Smooth muscle cell (in vitro differentiated cells): Measurements from ENCODE around the gene CERK. TPM values are rescaled to one million over a fixed set of nuclear protein-coding genes. Genes with fewer than 3 reads are reported as not detected.

Source experiments
- DNase-seq: peaks from one replicate; lab custom pipeline; 2025; ENCODE audit not compliant: unreplicated experiment; lab: John Stamatoyannopoulos, UW
- H2AFZ ChIP-seq: fragments of 200-600 bp; sonication (generic); 2 replicates; pipeline ENCODE4 v1.6.0; 2016; ENCODE audit warnings: antibody characterized with exemption, low read depth, mild to moderate bottlenecking
- H3F3A ChIP-seq: fragments of 200-600 bp; sonication (generic); 2 replicates; pipeline ENCODE4 v1.6.0; 2017; ENCODE audit warnings: antibody characterized with exemption, low read depth
- H3K27ac ChIP-seq: fragments of 200-600 bp; sonication (generic); 2 replicates; pipeline ENCODE4 v1.5.1; 2016; ENCODE audit warnings: low read depth, mild to moderate bottlenecking
- H3K27me3 ChIP-seq: fragments of 200-600 bp; sonication (generic); 2 replicates; pipeline ENCODE4 v1.6.1; 2016; ENCODE audit warnings: low read depth, mild to moderate bottlenecking
- H3K36me3 ChIP-seq: fragments of 200-600 bp; sonication (generic); 2 replicates; pipeline ENCODE4 v1.5.1; 2016; ENCODE audit warnings: low read depth
- H3K4me1 ChIP-seq: fragments of 200-600 bp; sonication (generic); 2 replicates; pipeline ENCODE4 v1.5.1; 2016; ENCODE audit warnings: low read depth
- H3K4me2 ChIP-seq: fragments of 200-600 bp; sonication (generic); 2 replicates; pipeline ENCODE4 v1.6.0; 2016; ENCODE audit warnings: mild to moderate bottlenecking
- H3K4me3 ChIP-seq: fragments of 200-600 bp; sonication (generic); 2 replicates; pipeline ENCODE4 v1.5.1; 2016; ENCODE audit warnings: mild to moderate bottlenecking
- H3K79me2 ChIP-seq: fragments of 200-600 bp; sonication (generic); 2 replicates; pipeline ENCODE4 v1.6.0; 2016; ENCODE audit warnings: low read depth, mild to moderate bottlenecking
- H3K9ac ChIP-seq: fragments of 200-600 bp; sonication (generic); 2 replicates; pipeline ENCODE4 v1.6.0; 2016; ENCODE audit warnings: low read depth
- H3K9me3 ChIP-seq: fragments of 200-600 bp; sonication (generic); replicated peaks from 2 replicates; pipeline ENCODE4 v1.5.1; 2016; ENCODE audit warnings: low read depth
- H4K20me1 ChIP-seq: fragments of 200-600 bp; sonication (generic); 2 replicates; pipeline ENCODE4 v1.6.0; 2016; ENCODE audit warnings: low read depth
- WGBS: methylation state at CpG from one replicate; pipeline ENCODE4 v1.1.7; 2016; ENCODE audit warnings: low lambda C conversion rate; 5-methylcytosine and 5-hydroxymethylcytosine counted together
- polyA plus RNA-seq: library from polyadenylated mRNA; unstranded; fragments of >200 nt; fragmentation: Nextera tagmentation; extraction: Ambion mirVana; gene quantifications from 2 replicates; pipeline ENCODE4 v1.2.1, GENCODE V29; 2016
- total RNA-seq: library from RNA; depleted of rRNA; stranded (reverse); fragments of >200 nt; gene quantifications from 2 replicates; pipeline ENCODE4 v1.2.3, GENCODE V29; 2014
- TF ChIP-seq, protein P1 (sequence below): fragments of 200-600 bp; sonication (generic); IDR thresholded peaks from 2 replicates; pipeline ENCODE4 v1.5.1; 2017; ENCODE audit warnings: borderline replicate concordance, mild to moderate bottlenecking, antibody characterized with exemption; ENCODE audit not compliant: insufficient read depth, poor library complexity, severe bottlenecking

The CERK gene
- total and polyA plus RNA-seq, 2 experiments from 2014 or later, result 25.4 to 25.6 TPM

DNA sequence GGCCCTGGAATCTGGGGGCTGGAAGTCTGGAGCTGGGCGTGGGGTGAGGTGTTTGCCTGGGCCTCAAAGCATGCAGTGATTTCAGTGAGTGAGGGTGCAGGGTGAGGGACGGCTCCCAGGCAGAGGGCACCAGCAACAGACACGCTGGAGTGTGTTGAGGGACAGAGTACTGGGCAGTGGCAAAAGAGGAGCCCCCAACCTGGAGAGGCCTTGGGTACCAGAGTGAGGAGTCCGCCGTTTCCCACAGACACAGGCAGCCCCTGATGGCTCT, 12.4 kb upstream of the CERK start:
- H3K27ac ChIP-seq, result peak overlapping the region; percentile 80
- peaks cover 6% of the 10 kb centered on the region for H3K4me1 ChIP-seq
- TF ChIP-seq, protein P1, sequence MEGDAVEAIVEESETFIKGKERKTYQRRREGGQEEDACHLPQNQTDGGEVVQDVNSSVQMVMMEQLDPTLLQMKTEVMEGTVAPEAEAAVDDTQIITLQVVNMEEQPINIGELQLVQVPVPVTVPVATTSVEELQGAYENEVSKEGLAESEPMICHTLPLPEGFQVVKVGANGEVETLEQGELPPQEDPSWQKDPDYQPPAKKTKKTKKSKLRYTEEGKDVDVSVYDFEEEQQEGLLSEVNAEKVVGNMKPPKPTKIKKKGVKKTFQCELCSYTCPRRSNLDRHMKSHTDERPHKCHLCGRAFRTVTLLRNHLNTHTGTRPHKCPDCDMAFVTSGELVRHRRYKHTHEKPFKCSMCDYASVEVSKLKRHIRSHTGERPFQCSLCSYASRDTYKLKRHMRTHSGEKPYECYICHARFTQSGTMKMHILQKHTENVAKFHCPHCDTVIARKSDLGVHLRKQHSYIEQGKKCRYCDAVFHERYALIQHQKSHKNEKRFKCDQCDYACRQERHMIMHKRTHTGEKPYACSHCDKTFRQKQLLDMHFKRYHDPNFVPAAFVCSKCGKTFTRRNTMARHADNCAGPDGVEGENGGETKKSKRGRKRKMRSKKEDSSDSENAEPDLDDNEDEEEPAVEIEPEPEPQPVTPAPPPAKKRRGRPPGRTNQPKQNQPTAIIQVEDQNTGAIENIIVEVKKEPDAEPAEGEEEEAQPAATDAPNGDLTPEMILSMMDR, result no peak
- H3K9ac ChIP-seq, result no peak overlapping the region
- 88% methylated on average over 5 of the region's 5 CpGs for WGBS
- no peaks in the 10 kb centered on the region for H3K9me3 ChIP-seq
- no peaks in the 10 kb centered on the region for H3K79me2 ChIP-seq
- no peaks in the 10 kb centered on the region for H3K36me3 ChIP-seq
- no peak overlapping the region for H3K4me3 ChIP-seq
- no peaks in the 10 kb centered on the region for H3K27me3 ChIP-seq
- H2AFZ ChIP-seq, result no peak overlapping the region
- peak overlapping the region; percentile 64 for H3K4me2 ChIP-seq
- peaks cover 10% of the 10 kb centered on the region for H3F3A ChIP-seq
- no peaks in the 10 kb centered on the region for H4K20me1 ChIP-seq
- DNase-seq, result no peak

DNA sequence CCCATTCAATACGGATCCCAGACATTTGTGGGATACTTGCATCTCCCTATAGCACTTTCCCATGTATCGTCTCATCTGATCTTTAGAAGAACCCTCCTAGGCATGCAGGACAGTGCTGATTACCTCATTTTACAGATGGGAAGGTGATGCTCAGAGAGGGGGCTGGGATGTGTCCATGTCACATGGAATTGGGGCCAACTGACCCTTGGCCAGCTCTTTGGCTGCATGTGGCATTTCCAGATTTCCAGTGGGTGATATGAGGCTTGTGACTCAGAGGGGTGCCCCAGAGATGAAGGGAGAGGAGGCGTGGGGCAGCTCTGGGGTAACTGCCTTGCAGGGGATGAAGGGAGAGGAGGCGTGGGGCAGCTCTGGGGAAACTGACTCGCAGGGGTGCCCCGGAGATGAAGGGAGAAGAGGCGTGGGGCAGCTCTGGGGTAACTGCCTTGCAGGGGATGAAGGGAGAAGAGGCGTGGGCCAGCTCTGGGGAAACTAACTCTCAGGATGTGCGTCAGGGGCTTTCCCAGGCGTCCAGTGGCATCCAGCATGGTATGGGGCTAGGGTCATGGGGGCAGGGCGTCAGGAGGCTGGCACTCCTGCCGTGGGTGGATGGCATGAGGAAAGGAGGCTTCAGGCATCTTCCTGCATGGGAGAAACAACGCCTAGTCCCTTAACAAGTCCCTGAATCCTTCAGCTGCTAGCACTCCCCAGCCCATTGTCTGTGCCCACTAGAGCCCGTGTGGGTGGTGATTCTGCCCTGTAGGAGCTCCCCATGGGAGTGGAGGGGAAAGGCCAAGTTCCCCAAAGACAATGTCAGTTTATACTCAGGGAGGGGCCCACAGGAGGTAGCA, 11.9 kb upstream of the CERK start:
- no peaks in the 10 kb centered on the region for H3K36me3 ChIP-seq
- H3K4me2 ChIP-seq, result peak overlapping the region; percentile 64
- no peak overlapping the region for H3K4me3 ChIP-seq
- H3K9ac ChIP-seq, result no peak overlapping the region
- TF ChIP-seq, protein P1, result no peak
- H3K9me3 ChIP-seq, result no peaks in the 10 kb centered on the region
- peaks cover 6% of the 10 kb centered on the region for H3K4me1 ChIP-seq
- H4K20me1 ChIP-seq, result no peaks in the 10 kb centered on the region
- no peaks in the 10 kb centered on the region for H3K79me2 ChIP-seq
- peak overlapping the region; percentile 80 for H3K27ac ChIP-seq
- H3K27me3 ChIP-seq, result no peaks in the 10 kb centered on the region
- no peak overlapping the region for H2AFZ ChIP-seq
- 68% methylated on average over 14 of the region's 14 CpGs for WGBS
- DNase-seq, result no peak
- peaks cover 10% of the 10 kb centered on the region for H3F3A ChIP-seq

DNA sequence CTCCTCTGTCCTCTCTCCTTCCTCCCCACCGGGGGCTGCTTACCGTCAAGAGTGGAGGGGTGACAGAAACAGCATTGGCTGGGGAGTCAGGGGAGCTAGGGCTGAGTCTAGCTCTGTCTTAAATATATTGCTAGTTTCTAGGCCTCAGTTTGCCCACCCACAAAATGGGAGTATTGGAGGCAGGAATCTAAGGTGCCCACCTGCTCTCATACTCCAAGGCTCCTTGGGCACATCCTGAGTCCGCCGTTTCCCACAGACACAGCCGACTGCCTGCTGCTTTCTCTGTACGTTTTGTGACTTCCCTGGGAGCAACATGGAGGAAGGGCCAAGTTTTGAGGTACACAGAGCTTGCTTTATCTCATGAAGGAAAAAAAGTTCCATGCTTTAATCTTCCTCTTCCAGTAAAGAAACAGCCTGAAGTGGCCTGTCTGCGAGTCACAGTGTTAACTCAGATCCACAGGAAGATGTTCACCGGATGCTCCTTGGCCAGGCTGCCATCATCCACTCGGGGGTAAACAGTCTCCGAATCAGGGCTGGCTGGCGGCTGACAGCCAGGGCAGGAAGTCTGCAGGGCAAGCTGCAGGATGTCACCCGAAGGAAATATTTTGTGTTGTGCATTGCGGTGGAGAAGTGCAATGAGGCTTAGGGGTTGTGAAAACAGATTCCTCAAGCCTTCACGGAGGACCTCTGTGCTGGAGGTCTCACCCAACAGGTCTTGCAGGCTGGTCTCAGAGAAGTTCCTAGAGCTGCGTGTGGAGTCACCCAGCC, 11.0 kb upstream of the CERK start:
- H3K4me2 ChIP-seq, result peak overlapping the region; percentile 64
- peak overlapping the region; percentile 79 for H2AFZ ChIP-seq
- H3K4me1 ChIP-seq, result peaks cover 6% of the 10 kb centered on the region
- peaks cover 10% of the 10 kb centered on the region for H3F3A ChIP-seq
- no peak overlapping the region for H3K9ac ChIP-seq
- H3K27ac ChIP-seq, result peak overlapping the region; percentile 80
- H3K27me3 ChIP-seq, result no peaks in the 10 kb centered on the region
- DNase-seq, result no peak
- no peaks in the 10 kb centered on the region for H4K20me1 ChIP-seq
- no peak overlapping the region for H3K4me3 ChIP-seq
- no peaks in the 10 kb centered on the region for H3K9me3 ChIP-seq
- 34% methylated on average over 15 of the region's 15 CpGs for WGBS
- no peaks in the 10 kb centered on the region for H3K79me2 ChIP-seq
- H3K36me3 ChIP-seq, result no peaks in the 10 kb centered on the region
- TF ChIP-seq, protein P1, result no peak
